ENCODE results near the gene CLRN2.
"Not testable (repeated sequence)": the region's sequence is repeated elsewhere in the genome, so short reads cannot be mapped to it uniquely, and the experiment has no call there.

Gene CLRN2

GRCh38 chr4:17537060-17537459, 22.1 kb downstream of the CLRN2 start:
- not testable (repeated sequence) for DNase-seq; H3K4me3 ChIP-seq (ENCODE audit: insufficient read depth, low read depth, low read length, poor library complexity, severe bottlenecking); H3K4me1 ChIP-seq (ENCODE audit: control insufficient read depth, insufficient read depth, low read length, poor library complexity, severe bottlenecking); H3K9me3 ChIP-seq (ENCODE audit: control insufficient read depth, low read length); H3K27me3 ChIP-seq (replicated peaks; ENCODE audit: control insufficient read depth, insufficient read depth, low read length, poor library complexity, severe bottlenecking); H3K27ac ChIP-seq (ENCODE audit: insufficient read depth, low read length, poor library complexity, severe bottlenecking); H3K36me3 ChIP-seq (ENCODE audit: control insufficient read depth, insufficient read depth, low read length)

- no peaks in the 10 kb centered on the region for H3K9me3 ChIP-seq (ENCODE audit: control insufficient read depth, low read length)
- no peaks in the 10 kb centered on the region for H3K36me3 ChIP-seq (ENCODE audit: control insufficient read depth, insufficient read depth, low read length)
- H3K27me3 ChIP-seq (replicated peaks; ENCODE audit: control insufficient read depth, insufficient read depth, low read length, poor library complexity, severe bottlenecking) = no peaks in the 10 kb centered on the region
- no peak overlapping the region for H3K4me3 ChIP-seq (ENCODE audit: insufficient read depth, low read depth, low read length, poor library complexity, severe bottlenecking)
- H3K27ac ChIP-seq (ENCODE audit: insufficient read depth, low read length, poor library complexity, severe bottlenecking) = no peak overlapping the region
- no peaks in the 10 kb centered on the region for H3K4me1 ChIP-seq (ENCODE audit: control insufficient read depth, insufficient read depth, low read length, poor library complexity, severe bottlenecking)
- no peak for DNase-seq
These were observed 29.2 kb downstream of the CLRN2 start for GRCh38 chr4:17544205-17544604.

- Histone ChIP-seq H3K27ac (ENCODE audit: insufficient read depth, low read length, poor library complexity, severe bottlenecking) (no peak overlapping the region), H3K9me3 (ENCODE audit: control insufficient read depth, low read length) (no peaks in the 10 kb centered on the region), H3K4me3 (ENCODE audit: insufficient read depth, low read depth, low read length, poor library complexity, severe bottlenecking) (no peak overlapping the region), H3K27me3 (replicated peaks; ENCODE audit: control insufficient read depth, insufficient read depth, low read length, poor library complexity, severe bottlenecking) (no peaks in the 10 kb centered on the region), H3K36me3 (ENCODE audit: control insufficient read depth, insufficient read depth, low read length) (no peaks in the 10 kb centered on the region), H3K4me1 (ENCODE audit: control insufficient read depth, insufficient read depth, low read length, poor library complexity, severe bottlenecking) (no peaks in the 10 kb centered on the region)
- no peak for DNase-seq
These were observed 29.9 kb downstream of the CLRN2 start for GRCh38 chr4:17544831-17545234.

- H3K4me1 ChIP-seq (ENCODE audit: control insufficient read depth, insufficient read depth, low read length, poor library complexity, severe bottlenecking) = no peaks in the 10 kb centered on the region
- no peak for DNase-seq
- H3K4me3 ChIP-seq (ENCODE audit: insufficient read depth, low read depth, low read length, poor library complexity, severe bottlenecking) = no peak overlapping the region
- H3K36me3 ChIP-seq (ENCODE audit: control insufficient read depth, insufficient read depth, low read length) = no peaks in the 10 kb centered on the region
- no peak overlapping the region for H3K27ac ChIP-seq (ENCODE audit: insufficient read depth, low read length, poor library complexity, severe bottlenecking)
- no peaks in the 10 kb centered on the region for H3K9me3 ChIP-seq (ENCODE audit: control insufficient read depth, low read length)
- H3K27me3 ChIP-seq (replicated peaks; ENCODE audit: control insufficient read depth, insufficient read depth, low read length, poor library complexity, severe bottlenecking) = no peaks in the 10 kb centered on the region
These were observed 30.6 kb downstream of the CLRN2 start for GRCh38 chr4:17545374-17546140.

GRCh38 chr4:17546222-17546621, 31.3 kb downstream of the CLRN2 start:
- H3K27ac ChIP-seq (ENCODE audit: insufficient read depth, low read length, poor library complexity, severe bottlenecking) = no peak overlapping the region
- no peaks in the 10 kb centered on the region for H3K9me3 ChIP-seq (ENCODE audit: control insufficient read depth, low read length)
- no peaks in the 10 kb centered on the region for H3K4me1 ChIP-seq (ENCODE audit: control insufficient read depth, insufficient read depth, low read length, poor library complexity, severe bottlenecking)
- H3K4me3 ChIP-seq (ENCODE audit: insufficient read depth, low read depth, low read length, poor library complexity, severe bottlenecking) = no peak overlapping the region
- H3K36me3 ChIP-seq (ENCODE audit: control insufficient read depth, insufficient read depth, low read length) = no peaks in the 10 kb centered on the region
- H3K27me3 ChIP-seq (replicated peaks; ENCODE audit: control insufficient read depth, insufficient read depth, low read length, poor library complexity, severe bottlenecking) = no peaks in the 10 kb centered on the region
- no peak for DNase-seq

- no peak for DNase-seq
- H3K4me1 ChIP-seq (ENCODE audit: control insufficient read depth, insufficient read depth, low read length, poor library complexity, severe bottlenecking) = no peaks in the 10 kb centered on the region
- no peak overlapping the region for H3K27ac ChIP-seq (ENCODE audit: insufficient read depth, low read length, poor library complexity, severe bottlenecking)
- H3K36me3 ChIP-seq (ENCODE audit: control insufficient read depth, insufficient read depth, low read length) = no peaks in the 10 kb centered on the region
- H3K27me3 ChIP-seq (replicated peaks; ENCODE audit: control insufficient read depth, insufficient read depth, low read length, poor library complexity, severe bottlenecking) = no peaks in the 10 kb centered on the region
- no peak overlapping the region for H3K4me3 ChIP-seq (ENCODE audit: insufficient read depth, low read depth, low read length, poor library complexity, severe bottlenecking)
- no peaks in the 10 kb centered on the region for H3K9me3 ChIP-seq (ENCODE audit: control insufficient read depth, low read length)
These were observed 31.7 kb downstream of the CLRN2 start for GRCh38 chr4:17546678-17547077.

- no peak for DNase-seq
- no peak overlapping the region for H3K27ac ChIP-seq (ENCODE audit: insufficient read depth, low read length, poor library complexity, severe bottlenecking)
- no peak overlapping the region for H3K4me3 ChIP-seq (ENCODE audit: insufficient read depth, low read depth, low read length, poor library complexity, severe bottlenecking)
- no peaks in the 10 kb centered on the region for H3K27me3 ChIP-seq (replicated peaks; ENCODE audit: control insufficient read depth, insufficient read depth, low read length, poor library complexity, severe bottlenecking)
- no peaks in the 10 kb centered on the region for H3K36me3 ChIP-seq (ENCODE audit: control insufficient read depth, insufficient read depth, low read length)
- no peaks in the 10 kb centered on the region for H3K4me1 ChIP-seq (ENCODE audit: control insufficient read depth, insufficient read depth, low read length, poor library complexity, severe bottlenecking)
- H3K9me3 ChIP-seq (ENCODE audit: control insufficient read depth, low read length) = no peaks in the 10 kb centered on the region
These were observed 35.6 kb downstream of the CLRN2 start for GRCh38 chr4:17550549-17550948.

GRCh38 chr4:17552427-17552826, 37.5 kb downstream of the CLRN2 start:
- Histone ChIP-seq H3K27ac (ENCODE audit: insufficient read depth, low read length, poor library complexity, severe bottlenecking) (no peak overlapping the region), H3K27me3 (replicated peaks; ENCODE audit: control insufficient read depth, insufficient read depth, low read length, poor library complexity, severe bottlenecking) (no peaks in the 10 kb centered on the region), H3K4me1 (ENCODE audit: control insufficient read depth, insufficient read depth, low read length, poor library complexity, severe bottlenecking) (no peaks in the 10 kb centered on the region), H3K4me3 (ENCODE audit: insufficient read depth, low read depth, low read length, poor library complexity, severe bottlenecking) (no peak overlapping the region), H3K9me3 (ENCODE audit: control insufficient read depth, low read length) (no peaks in the 10 kb centered on the region), H3K36me3 (ENCODE audit: control insufficient read depth, insufficient read depth, low read length) (no peaks in the 10 kb centered on the region)
- DNase-seq = no peak

- H3K4me1 ChIP-seq (ENCODE audit: control insufficient read depth, insufficient read depth, low read length, poor library complexity, severe bottlenecking) = no peaks in the 10 kb centered on the region
- H3K27ac ChIP-seq (ENCODE audit: insufficient read depth, low read length, poor library complexity, severe bottlenecking) = no peak overlapping the region
- no peaks in the 10 kb centered on the region for H3K9me3 ChIP-seq (ENCODE audit: control insufficient read depth, low read length)
- H3K36me3 ChIP-seq (ENCODE audit: control insufficient read depth, insufficient read depth, low read length) = no peaks in the 10 kb centered on the region
- no peaks in the 10 kb centered on the region for H3K27me3 ChIP-seq (replicated peaks; ENCODE audit: control insufficient read depth, insufficient read depth, low read length, poor library complexity, severe bottlenecking)
- no peak for DNase-seq
- H3K4me3 ChIP-seq (ENCODE audit: insufficient read depth, low read depth, low read length, poor library complexity, severe bottlenecking) = no peak overlapping the region
These were observed 39.6 kb downstream of the CLRN2 start for GRCh38 chr4:17554568-17554967.

- no peak for DNase-seq
- Histone ChIP-seq H3K27me3 (replicated peaks; ENCODE audit: control insufficient read depth, insufficient read depth, low read length, poor library complexity, severe bottlenecking) (no peaks in the 10 kb centered on the region), H3K4me1 (ENCODE audit: control insufficient read depth, insufficient read depth, low read length, poor library complexity, severe bottlenecking) (no peaks in the 10 kb centered on the region), H3K4me3 (ENCODE audit: insufficient read depth, low read depth, low read length, poor library complexity, severe bottlenecking) (no peak overlapping the region), H3K9me3 (ENCODE audit: control insufficient read depth, low read length) (no peaks in the 10 kb centered on the region), H3K27ac (ENCODE audit: insufficient read depth, low read length, poor library complexity, severe bottlenecking) (no peak overlapping the region), H3K36me3 (ENCODE audit: control insufficient read depth, insufficient read depth, low read length) (no peaks in the 10 kb centered on the region)
These were observed 41.5 kb downstream of the CLRN2 start for GRCh38 chr4:17556498-17556897.

Measured in effector memory CD4-positive, alpha-beta T cell (primary cell).